CD4-positive, alpha-beta T cell treated with Interleukin-6 at 100 ng/mL for 8 hours (primary cell): Measurements from ENCODE around the gene TMEM202.
"Not testable (repeated sequence)": the region's sequence is repeated elsewhere in the genome, so short reads cannot be mapped to it uniquely, and the experiment has no call there.

Source experiments
- DNase-seq: peaks from one replicate; pipeline ENCODE4 v3.0.0-alpha.2; 2020; ENCODE audit warnings: mixed read lengths, low spot score

TMEM202 gene

GRCh38 chr15:72404356-72404755 is 6.3 kb downstream of the TMEM202 start:
- no peak for DNase-seq

GRCh38 chr15:72404841-72405240 is 6.7 kb downstream of the TMEM202 start:
- no peak for DNase-seq

- DNase-seq, result no peak
These were observed 8.8 kb downstream of the TMEM202 start for GRCh38 chr15:72406936-72407335.

GRCh38 chr15:72411111-72411510 is 13.0 kb downstream of the TMEM202 start:
- DNase-seq, result no peak

GRCh38 chr15:72411544-72411943 is 13.4 kb downstream of the TMEM202 start:
- DNase-seq, result no peak

GRCh38 chr15:72413337-72413736 is 15.2 kb downstream of the TMEM202 start:
- not testable (repeated sequence) for DNase-seq

GRCh38 chr15:72415304-72415703 is 17.2 kb downstream of the TMEM202 start:
- no peak for DNase-seq

GRCh38 chr15:72419768-72420167 is 21.7 kb downstream of the TMEM202 start:
- DNase-seq, result not testable (repeated sequence)

GRCh38 chr15:72420576-72420975 is 22.5 kb downstream of the TMEM202 start:
- DNase-seq, result no peak

- no peak for DNase-seq
These were observed 23.4 kb downstream of the TMEM202 start for GRCh38 chr15:72421484-72421883.

- no peak for DNase-seq
These were observed 25.2 kb downstream of the TMEM202 start for GRCh38 chr15:72423256-72423655.

GRCh38 chr15:72426753-72427152 is 28.6 kb downstream of the TMEM202 start:
- no peak for DNase-seq

- DNase-seq, result no peak
These were observed 39.7 kb downstream of the TMEM202 start for GRCh38 chr15:72437650-72438316.

- DNase-seq, result not testable (repeated sequence)
These were observed 44.7 kb downstream of the TMEM202 start for GRCh38 chr15:72442848-72443247.

GRCh38 chr15:72445426-72445825 is 47.3 kb downstream of the TMEM202 start:
- DNase-seq, result no peak

- DNase-seq, result no peak
These were observed 52.7 kb downstream of the TMEM202 start for GRCh38 chr15:72450805-72451204.

GRCh38 chr15:72451224-72451623 is 53.1 kb downstream of the TMEM202 start:
- no peak for DNase-seq

GRCh38 chr15:72456684-72457083 is 58.6 kb downstream of the TMEM202 start:
- DNase-seq, result no peak
